Astrocyte (in vitro differentiated cells and primary cell): ENCODE measurements around the gene METTL16.

ENCODE experiments used
- CTCF ChIP-seq: IDR thresholded peaks from 2 replicates; pipeline ENCODE4 v1.5.1; 2011; ENCODE audit warnings: low read depth, mild to moderate bottlenecking, inconsistent platforms, low read length, moderate library complexity; ENCODE audit not compliant: insufficient read depth
- EZH2 ChIP-seq: IDR thresholded peaks from 2 replicates; pipeline ENCODE4 v1.6.1; 2012; ENCODE audit warnings: mild to moderate bottlenecking, low read length, inconsistent platforms; ENCODE audit not compliant: insufficient read depth

DNA sequence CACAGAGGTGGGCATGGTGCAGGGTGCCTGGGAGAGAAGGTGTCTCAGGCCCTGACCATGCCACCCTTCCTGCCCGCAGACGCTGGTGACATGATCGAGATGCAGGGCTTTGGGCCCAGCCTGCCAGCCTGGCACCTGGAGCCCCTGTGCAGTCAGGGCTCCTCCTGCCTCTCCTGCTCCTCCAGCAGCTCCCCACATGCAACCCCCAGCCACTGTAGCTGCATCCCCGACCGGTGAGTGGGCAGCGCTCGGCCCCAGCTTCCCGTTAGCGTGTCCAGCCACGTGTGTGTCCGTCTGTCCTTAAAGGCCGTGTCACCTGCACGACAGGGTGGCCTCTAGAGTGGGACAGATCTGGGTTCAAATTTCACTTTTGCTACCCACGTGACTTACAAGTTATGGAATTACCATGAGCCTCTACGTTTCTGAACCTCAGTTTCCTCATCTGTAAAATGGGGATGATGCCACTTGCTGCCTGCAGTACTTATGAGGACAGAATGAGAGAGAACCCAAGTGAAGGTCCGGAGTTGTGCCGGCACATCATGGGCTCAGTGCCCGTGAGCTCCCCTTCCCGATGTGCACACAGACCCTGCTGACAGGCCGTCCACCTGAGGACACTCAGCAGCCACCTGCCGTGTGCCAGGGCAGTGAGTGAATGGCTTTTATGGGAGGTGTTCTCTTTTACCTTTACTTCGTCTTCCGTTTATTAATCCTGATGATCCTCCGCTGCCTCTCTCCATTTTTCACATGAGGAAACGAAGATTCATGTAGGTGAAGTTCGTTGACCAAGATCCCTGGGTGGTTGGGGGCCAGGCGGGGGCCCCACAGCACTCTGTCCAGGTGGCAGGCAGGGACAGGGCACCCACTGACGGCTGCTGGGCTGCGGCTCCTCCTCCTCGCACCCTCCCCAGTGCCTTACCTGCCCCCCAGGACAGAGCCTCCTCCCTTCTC lies 140.2 kb downstream of the METTL16 start:
- TF ChIP-seq CTCF = no peak
- no peak for TF ChIP-seq EZH2
